GM18867 (cell line): Measurements from ENCODE around the gene PARL.
"Not testable (repeated sequence)": the region's sequence is repeated elsewhere in the genome, so short reads cannot be mapped to it uniquely, and the experiment has no call there.

Source experiments
- ATAC-seq: cut with Tn5 transposase; IDR thresholded peaks from one replicate; pipeline ENCODE4 v1.9.1; 2021; ENCODE audit warnings: mild to moderate bottlenecking, moderate library complexity; ENCODE audit not compliant: unreplicated experiment

Gene PARL

DNA sequence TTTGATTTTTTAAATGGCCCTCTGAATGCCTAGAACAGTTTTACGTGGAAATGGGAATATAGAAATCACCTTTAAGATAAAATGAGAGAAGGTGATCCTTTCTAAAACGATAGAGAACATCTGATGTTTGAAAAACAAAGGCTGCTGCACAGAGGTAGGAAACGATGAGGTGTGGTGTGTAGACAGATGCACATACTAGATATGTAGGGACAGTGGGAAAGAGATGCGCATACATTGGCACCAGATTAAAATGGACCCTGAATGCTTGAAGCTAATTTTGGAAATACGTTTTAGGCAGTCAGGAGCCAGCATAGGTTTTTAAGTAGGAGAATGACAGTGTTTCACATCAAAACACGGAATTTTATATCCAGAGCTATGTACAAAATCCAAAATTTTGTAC is 88.3 kb downstream of the PARL start:
- no peak for ATAC-seq

DNA sequence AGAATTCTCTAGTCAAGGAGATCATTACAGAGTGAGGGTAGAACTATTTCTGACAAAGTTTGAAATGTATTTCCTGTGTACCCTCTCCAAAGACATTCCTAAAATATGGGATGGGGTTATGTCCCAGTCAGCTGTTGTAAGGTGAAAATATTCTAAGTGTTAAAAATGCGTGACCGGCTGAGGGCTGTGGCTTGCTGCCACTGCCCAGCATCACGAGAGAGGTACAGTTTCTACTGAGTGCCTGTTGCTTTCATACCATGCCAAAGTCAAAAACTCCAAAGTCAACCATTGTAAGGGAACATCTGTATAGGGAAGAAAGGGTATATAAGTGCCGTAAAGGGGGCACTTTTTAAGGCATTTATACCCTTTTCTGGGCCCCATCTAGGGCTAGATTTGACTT is 90.2 kb downstream of the PARL start:
- no peak for ATAC-seq

DNA sequence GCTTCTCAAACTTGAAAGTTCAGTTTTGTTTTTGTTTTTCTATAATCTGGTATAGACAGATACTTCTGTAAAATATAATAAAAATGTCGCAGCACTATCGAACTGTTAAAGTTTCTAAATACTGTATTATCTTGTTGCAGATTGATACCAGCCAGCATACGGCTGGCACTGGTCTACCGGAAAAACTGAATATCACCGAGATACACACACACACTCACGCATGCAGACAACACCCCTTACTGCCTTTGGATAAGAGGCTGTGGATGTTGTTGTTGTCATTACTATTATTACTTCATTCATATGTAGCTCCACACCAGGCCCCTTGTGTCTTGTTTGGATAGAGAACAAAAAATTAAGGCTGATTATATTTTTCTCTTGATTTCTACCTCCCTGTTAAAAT is 91.7 kb downstream of the PARL start:
- no peak for ATAC-seq

DNA sequence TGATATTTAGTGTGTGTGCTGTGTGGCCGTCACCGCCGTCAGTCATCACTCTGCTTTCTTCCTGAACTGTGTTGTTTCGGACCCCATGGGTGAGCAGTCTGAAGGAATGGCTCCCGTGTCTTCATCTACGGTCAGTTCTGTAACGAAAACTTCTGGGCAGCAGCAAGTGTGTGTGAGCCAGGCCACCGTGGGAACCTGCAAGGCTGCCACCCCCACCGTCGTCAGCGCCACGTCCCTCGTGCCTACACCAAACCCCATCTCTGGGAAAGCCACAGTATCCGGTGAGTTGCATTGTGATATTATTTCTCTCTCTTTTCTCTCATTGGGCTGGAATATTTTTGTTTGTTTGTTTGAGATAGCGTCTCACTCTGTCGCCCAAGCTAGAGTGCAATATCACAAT is 94.0 kb downstream of the PARL start:
- no peak for ATAC-seq

DNA sequence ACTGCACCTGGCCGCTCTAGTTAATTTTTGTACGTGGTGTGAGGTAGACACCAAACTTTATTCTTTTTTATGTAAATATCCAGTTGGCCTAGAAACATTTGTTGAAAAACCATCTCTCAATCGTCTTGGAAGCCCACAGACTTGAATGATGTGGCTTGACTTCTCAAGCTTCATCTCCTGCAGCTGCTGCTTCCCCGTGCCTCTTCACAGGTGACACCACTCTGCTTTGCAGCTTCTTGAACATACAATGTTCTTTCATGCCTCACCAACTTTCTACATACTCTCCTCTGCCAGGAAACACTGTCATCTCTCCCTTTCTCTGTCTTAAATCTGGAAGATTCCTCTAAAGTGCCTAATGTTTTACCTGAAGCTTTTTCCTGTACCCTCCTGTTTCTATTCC is 94.9 kb downstream of the PARL start:
- no peak for ATAC-seq

DNA sequence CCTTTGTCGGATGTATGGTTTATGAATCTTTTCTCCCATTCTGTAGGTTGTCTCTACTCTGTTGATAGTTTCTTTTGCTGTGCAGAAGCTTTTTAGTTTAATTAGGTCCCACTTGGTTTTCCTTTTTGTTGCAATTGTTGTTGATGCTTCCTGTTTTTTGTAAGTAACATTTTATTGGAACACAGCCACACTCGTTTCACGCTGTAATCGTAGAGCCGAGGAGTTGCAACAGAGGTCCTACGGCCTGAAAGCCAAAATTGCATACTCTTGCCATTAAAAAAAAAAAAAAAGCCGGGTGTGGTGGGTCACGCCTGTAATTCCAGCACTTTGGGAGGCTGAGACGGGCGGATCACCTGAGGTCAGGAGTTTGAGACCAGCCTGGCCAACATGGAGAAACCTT is 100.2 kb downstream of the PARL start:
- not testable (repeated sequence) for ATAC-seq

DNA sequence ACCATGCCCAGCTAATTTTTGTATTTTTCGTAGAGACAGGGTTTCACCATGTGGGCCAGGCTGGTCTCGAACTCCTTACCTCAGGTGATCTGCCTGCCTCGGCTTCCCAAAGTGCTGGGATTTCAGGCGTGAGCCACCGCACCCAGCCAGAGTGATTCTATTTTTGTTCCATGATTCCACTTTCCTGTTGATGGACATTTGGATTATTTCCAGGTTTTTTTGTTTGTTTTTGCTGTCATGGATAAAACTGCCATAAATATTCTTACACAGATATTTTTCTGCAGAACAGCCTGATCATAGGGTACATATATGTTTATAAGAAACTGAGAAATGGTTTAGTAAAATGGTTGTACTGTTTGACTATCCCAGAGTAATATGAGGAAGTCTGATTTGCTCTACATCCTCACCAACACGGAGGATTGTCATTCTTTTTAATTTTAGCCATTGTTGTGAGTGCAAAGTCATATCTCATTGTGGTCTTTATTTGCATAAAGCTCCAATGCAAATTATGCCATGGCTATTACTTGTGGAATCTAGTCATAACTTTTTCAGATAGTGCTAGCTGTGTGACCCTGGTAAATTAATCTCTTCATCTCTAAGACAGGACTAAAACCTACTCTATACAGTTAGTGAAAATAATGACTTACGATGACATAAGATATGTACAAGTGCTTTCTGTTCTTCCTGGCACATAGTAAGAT is 102.0 kb downstream of the PARL start:
- ATAC-seq, result no peak

DNA sequence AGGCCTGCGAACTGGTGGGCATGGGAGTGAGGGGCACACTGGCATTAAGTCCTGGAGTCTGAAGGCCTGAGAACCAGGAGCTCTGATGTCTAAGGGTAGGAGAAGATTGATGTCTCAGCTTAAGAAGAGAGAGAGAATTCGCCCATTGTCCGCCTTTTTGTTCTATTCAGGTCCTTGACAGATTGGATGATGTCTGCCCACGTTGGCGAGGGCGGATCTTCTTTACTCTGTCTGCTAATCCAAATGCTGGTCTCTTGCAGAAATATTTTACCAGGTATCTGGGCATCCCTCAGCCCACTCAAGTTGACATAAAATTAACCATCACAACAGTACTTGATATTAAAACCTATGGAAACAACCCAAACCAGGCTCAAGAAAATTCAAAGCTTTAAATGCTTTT is 103.4 kb downstream of the PARL start:
- no peak for ATAC-seq

DNA sequence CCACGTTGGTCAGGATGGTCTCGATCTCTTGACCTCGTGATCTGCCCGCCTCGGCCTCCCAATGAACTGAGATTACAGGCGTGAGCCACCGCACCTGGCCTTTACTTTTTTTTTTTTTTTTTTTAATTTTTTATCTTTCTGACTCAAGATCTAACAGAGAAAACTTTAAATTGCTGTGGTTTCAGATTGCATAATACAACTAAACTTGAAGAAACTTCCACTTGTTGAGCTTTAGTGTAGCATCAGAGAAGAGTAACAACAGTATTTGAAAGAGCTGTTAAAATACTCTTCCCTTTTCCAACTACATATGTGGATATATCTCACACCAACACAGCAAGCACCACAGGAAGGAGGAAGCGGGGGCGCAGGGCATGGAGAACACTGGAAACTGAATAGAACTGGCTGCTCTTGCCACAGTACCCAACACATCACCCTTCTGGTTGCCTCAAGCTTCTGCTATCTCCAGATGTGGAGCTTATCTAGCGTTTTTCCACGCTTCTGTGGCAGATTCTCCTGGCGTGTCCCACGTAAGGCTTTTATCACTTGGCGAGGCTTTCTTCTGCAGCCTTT is 104.7 kb downstream of the PARL start:
- no peak for ATAC-seq
